Breast epithelium (tissue), 4 donors: ENCODE measurements around the gene RNASET2. TPM values are rescaled to one million over a fixed set of nuclear protein-coding genes. Genes with fewer than 3 reads are reported as not detected.

Source experiments
- DNase-seq, 2 donors: peaks; one replicate each; pipeline ENCODE4 v3.0.0-alpha.2; 2019; ENCODE audit warnings: low spot score in 2 of 2
- H3K27ac ChIP-seq, 2 donors: fragments of 200-600 bp; sonication (generic) in 1 of 2; one replicate each; pipeline ENCODE4 v1.5.1; 2016 to 2019; ENCODE audit warnings: mild to moderate bottlenecking in 1 of 2
- H3K27me3 ChIP-seq, 2 donors: fragments of 200-600 bp; sonication (generic) in 1 of 2; one replicate each; pipeline versions ENCODE4 v1.5.1 to v1.6.0; 2017 to 2019; ENCODE audit warnings: control low read depth in 1 of 2, mild to moderate bottlenecking in 1 of 2
- H3K36me3 ChIP-seq: fragments of 200-600 bp; one replicate; pipeline ENCODE4 v1.5.1; 2019
- H3K4me1 ChIP-seq, 2 donors: fragments of 200-600 bp; sonication (generic); one replicate each; pipeline ENCODE4 v1.5.1; 2016 to 2019; ENCODE audit warnings: control low read depth in 1 of 2
- H3K4me3 ChIP-seq, 3 donors: fragments of 200-600 bp; sonication (generic); 1 replicate in 2 of 3; 2 replicates in 1 of 3; pipeline ENCODE4 v1.5.1; 2016 to 2019; ENCODE audit warnings: mild to moderate bottlenecking in 3 of 3, moderate library complexity in 2 of 3
- H3K9me3 ChIP-seq, 2 donors: fragments of 200-600 bp; sonication (generic) in 1 of 2; one replicate each; pipeline ENCODE4 v1.5.1; 2016 to 2019; ENCODE audit warnings: control low read depth in 1 of 2
- CTCF ChIP-seq, 3 donors: fragments of 450-650 bp; IDR thresholded peaks; one replicate each; pipeline ENCODE4 v1.5.1; 2016 to 2017; ENCODE audit warnings: antibody characterized with exemption in 3 of 3, mild to moderate bottlenecking in 3 of 3, moderate library complexity in 3 of 3
- POLR2A ChIP-seq: fragments of 450-650 bp; IDR thresholded peaks from one replicate; pipeline ENCODE4 v1.6.1; 2016; ENCODE audit warnings: antibody characterized with exemption, mild to moderate bottlenecking, moderate library complexity
- POLR2AphosphoS5 ChIP-seq, 3 donors: sonication (generic); formaldehyde crosslinking; IDR thresholded peaks; one replicate each; pipeline ENCODE4 v1.6.1; 2017; ENCODE audit warnings: antibody characterized with exemption in 3 of 3
- intact Hi-C: fragments of 100-400 bp; cut with DNase I; formaldehyde crosslinking; loops from one replicate; pipeline ENCODE4 v1.15.1; 2023; ENCODE audit warnings: low total_unique reads
- total RNA-seq, 3 donors: library from RNA; depleted of rRNA; stranded (reverse); fragments of >200 nt; gene quantifications; one replicate each; pipeline ENCODE4 v1.1.0, GENCODE V29; 2016

Gene RNASET2
- total RNA-seq, 3 donors from 2014 or later = 35.1 to 82.9 (median 80.6) TPM

GRCh38 chr6:166989427-166990032 is 33.2 kb upstream of the RNASET2 start:
- Histone ChIP-seq H3K27me3 (no peaks in the 10 kb centered on the region), H3K4me3 (no peak overlapping the region), H3K27ac (no peak overlapping the region), H3K4me1 (no peaks in the 10 kb centered on the region), H3K9me3 (no peaks in the 10 kb centered on the region), H3K36me3 (no peaks in the 10 kb centered on the region)
- TF ChIP-seq CTCF (IDR thresholded peaks at IDR 0.05) = peak in 1 of 3 donors; percentile 53
- no peak for TF ChIP-seq POLR2AphosphoS5 (IDR thresholded peaks at IDR 0.05)
- no peak for TF ChIP-seq POLR2A
- DNase-seq = no peak
- intact Hi-C loops = no loop called here

- no peaks in the 10 kb centered on the region for H3K27me3 ChIP-seq
- TF ChIP-seq CTCF (IDR thresholded peaks at IDR 0.05) (no peak), POLR2A (no peak), POLR2AphosphoS5 (IDR thresholded peaks at IDR 0.05) (no peak)
- no peaks in the 10 kb centered on the region for H3K36me3 ChIP-seq
- no peak overlapping the region for H3K4me3 ChIP-seq
- no peaks in the 10 kb centered on the region for H3K9me3 ChIP-seq
- DNase-seq = no peak
- H3K4me1 ChIP-seq = no peaks in the 10 kb centered on the region
- H3K27ac ChIP-seq = no peak overlapping the region
- intact Hi-C loops = no loop called here
Observed at GRCh38 chr6:166988674-166989201, 32.4 kb upstream of the RNASET2 start.

GRCh38 chr6:166987930-166988329 is 31.6 kb upstream of the RNASET2 start:
- no peak overlapping the region for H3K4me3 ChIP-seq
- no peak overlapping the region for H3K27ac ChIP-seq
- no peaks in the 10 kb centered on the region for H3K36me3 ChIP-seq
- no peaks in the 10 kb centered on the region for H3K9me3 ChIP-seq
- no peaks in the 10 kb centered on the region for H3K4me1 ChIP-seq
- intact Hi-C loops = no loop called here
- no peaks in the 10 kb centered on the region for H3K27me3 ChIP-seq
- DNase-seq = no peak
- TF ChIP-seq POLR2A (no peak), POLR2AphosphoS5 (IDR thresholded peaks at IDR 0.05) (no peak), CTCF (IDR thresholded peaks at IDR 0.05) (no peak)

DNA sequence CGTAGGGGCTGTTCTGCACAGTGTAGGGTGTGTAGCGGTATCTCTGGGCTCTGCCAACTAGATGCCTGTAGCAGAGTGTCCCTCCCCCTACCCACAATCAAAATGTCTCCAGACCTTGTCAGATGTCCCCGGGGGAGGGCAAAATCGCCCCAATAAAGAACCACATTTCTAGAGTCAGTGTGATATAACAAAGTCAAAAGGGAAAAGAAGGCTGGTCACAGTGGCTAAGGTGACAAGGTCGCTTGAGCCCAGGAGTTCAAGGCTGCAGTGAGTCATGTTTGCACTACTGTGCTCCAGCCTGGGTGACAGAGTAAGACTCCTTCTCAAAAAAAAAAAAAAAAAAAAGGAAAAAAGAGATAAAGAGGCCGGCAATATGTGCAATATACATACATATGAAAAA is 31.1 kb upstream of the RNASET2 start:
- Histone ChIP-seq H3K27ac (no peak overlapping the region), H3K36me3 (no peaks in the 10 kb centered on the region), H3K4me3 (no peak overlapping the region), H3K4me1 (no peaks in the 10 kb centered on the region), H3K9me3 (no peaks in the 10 kb centered on the region), H3K27me3 (no peaks in the 10 kb centered on the region)
- intact Hi-C loops = no loop called here
- TF ChIP-seq POLR2AphosphoS5 (IDR thresholded peaks at IDR 0.05) (no peak), POLR2A (no peak), CTCF (IDR thresholded peaks at IDR 0.05) (no peak)
- no peak for DNase-seq

GRCh38 chr6:166980738-166981137 is 24.4 kb upstream of the RNASET2 start:
- no peak for TF ChIP-seq POLR2A
- no peak for TF ChIP-seq POLR2AphosphoS5 (IDR thresholded peaks at IDR 0.05)
- no peak for TF ChIP-seq CTCF (IDR thresholded peaks at IDR 0.05)
- no peaks in the 10 kb centered on the region for H3K9me3 ChIP-seq
- DNase-seq = no peak
- no peaks in the 10 kb centered on the region for H3K27me3 ChIP-seq
- intact Hi-C loops = no loop called here
- H3K4me1 ChIP-seq = no peaks in the 10 kb centered on the region
- H3K36me3 ChIP-seq = no peaks in the 10 kb centered on the region
- no peak overlapping the region for H3K27ac ChIP-seq
- no peak overlapping the region for H3K4me3 ChIP-seq
